Measurements from ENCODE around the gene TRAPPC2L. TPM values are rescaled to one million over a fixed set of nuclear protein-coding genes. Genes with fewer than 3 reads are reported as not detected.
"Not testable (repeated sequence)": the region's sequence is repeated elsewhere in the genome, so short reads cannot be mapped to it uniquely, and the experiment has no call there.

TRAPPC2L gene
- polyA plus RNA-seq, 1 donor from 2014 or later = 86.1 TPM

- Mint-ChIP-seq H3K36me3 (no peaks in the 10 kb centered on the region), H3K9me3 (no peaks in the 10 kb centered on the region), H3K4me1 (peaks cover 0 to 6% (median 4%) of the 10 kb centered on the region in 3 donors), H3K27ac (peak overlapping the region in 1 of 3 donors; percentile 46), H3K4me3 (no peak overlapping the region), H3K27me3 (no peaks in the 10 kb centered on the region)
These were observed 41.7 kb upstream of the TRAPPC2L start for GRCh38 chr16:88815227-88815626.

GRCh38 chr16:88815901-88816589 is 40.9 kb upstream of the TRAPPC2L start:
- Mint-ChIP-seq H3K27me3 (no peaks in the 10 kb centered on the region), H3K4me1 (peaks cover 0 to 6% (median 3%) of the 10 kb centered on the region in 3 donors), H3K4me3 (no peak overlapping the region), H3K27ac (peak overlapping the region in 1 of 3 donors; percentile 32), H3K9me3 (no peaks in the 10 kb centered on the region), H3K36me3 (no peaks in the 10 kb centered on the region)

- Mint-ChIP-seq H3K27me3 (no peaks in the 10 kb centered on the region), H3K9me3 (no peaks in the 10 kb centered on the region), H3K4me1 (peaks cover 0 to 6% (median 2%) of the 10 kb centered on the region in 3 donors), H3K4me3 (peak overlapping the region in 1 of 4 donors; percentile 17), H3K36me3 (no peaks in the 10 kb centered on the region), H3K27ac (peak overlapping the region in 1 of 3 donors; percentile 35)
These were observed 40.0 kb upstream of the TRAPPC2L start for GRCh38 chr16:88816736-88817535.

GRCh38 chr16:88817785-88818574 is 38.9 kb upstream of the TRAPPC2L start:
- H3K9me3 Mint-ChIP-seq = no peaks in the 10 kb centered on the region
- no peak overlapping the region for H3K4me3 Mint-ChIP-seq
- no peaks in the 10 kb centered on the region for H3K27me3 Mint-ChIP-seq
- H3K4me1 Mint-ChIP-seq = peaks cover 0 to 6% (median 0%) of the 10 kb centered on the region in 3 donors
- no peak overlapping the region for H3K27ac Mint-ChIP-seq
- H3K36me3 Mint-ChIP-seq = no peaks in the 10 kb centered on the region

GRCh38 chr16:88818575-88818874 is 38.4 kb upstream of the TRAPPC2L start:
- Mint-ChIP-seq H3K9me3 (no peaks in the 10 kb centered on the region), H3K4me3 (no peak overlapping the region), H3K27me3 (no peaks in the 10 kb centered on the region), H3K4me1 (peaks cover 0 to 6% (median 0%) of the 10 kb centered on the region in 3 donors), H3K27ac (no peak overlapping the region), H3K36me3 (no peaks in the 10 kb centered on the region)

- H3K27ac Mint-ChIP-seq = no peak overlapping the region
- no peak overlapping the region for H3K4me3 Mint-ChIP-seq
- H3K9me3 Mint-ChIP-seq = no peaks in the 10 kb centered on the region
- no peaks in the 10 kb centered on the region for H3K27me3 Mint-ChIP-seq
- no peaks in the 10 kb centered on the region for H3K36me3 Mint-ChIP-seq
- H3K4me1 Mint-ChIP-seq = no peaks in the 10 kb centered on the region
These were observed 37.8 kb upstream of the TRAPPC2L start for GRCh38 chr16:88819126-88819525.

- Mint-ChIP-seq H3K36me3 (no peaks in the 10 kb centered on the region), H3K4me1 (no peaks in the 10 kb centered on the region), H3K4me3 (no peak overlapping the region), H3K9me3 (no peaks in the 10 kb centered on the region), H3K27me3 (no peaks in the 10 kb centered on the region), H3K27ac (no peak overlapping the region)
These were observed 36.4 kb upstream of the TRAPPC2L start for GRCh38 chr16:88820385-88821025.

- Mint-ChIP-seq H3K27ac (no peak overlapping the region), H3K36me3 (no peaks in the 10 kb centered on the region), H3K9me3 (no peaks in the 10 kb centered on the region), H3K4me3 (no peak overlapping the region), H3K27me3 (no peaks in the 10 kb centered on the region), H3K4me1 (no peaks in the 10 kb centered on the region)
These were observed 35.6 kb upstream of the TRAPPC2L start for GRCh38 chr16:88821168-88821850.

GRCh38 chr16:88822281-88823040 is 34.5 kb upstream of the TRAPPC2L start:
- Mint-ChIP-seq H3K9me3 (no peaks in the 10 kb centered on the region), H3K27ac (peak overlapping the region in 1 of 3 donors; percentile 76), H3K4me3 (no peak overlapping the region), H3K36me3 (no peaks in the 10 kb centered on the region), H3K4me1 (no peaks in the 10 kb centered on the region), H3K27me3 (no peaks in the 10 kb centered on the region)

- H3K9me3 Mint-ChIP-seq, H3K27me3 Mint-ChIP-seq, H3K4me1 Mint-ChIP-seq, H3K4me3 Mint-ChIP-seq, H3K36me3 Mint-ChIP-seq, H3K27ac Mint-ChIP-seq: not testable (repeated sequence)
These were observed 33.3 kb upstream of the TRAPPC2L start for GRCh38 chr16:88823646-88824045.

GRCh38 chr16:88824256-88825077 is 32.5 kb upstream of the TRAPPC2L start:
- Mint-ChIP-seq H3K36me3 (no peaks in the 10 kb centered on the region), H3K27me3 (no peaks in the 10 kb centered on the region), H3K4me3 (no peak overlapping the region), H3K4me1 (no peaks in the 10 kb centered on the region), H3K27ac (no peak overlapping the region), H3K9me3 (no peaks in the 10 kb centered on the region)

- H3K4me3 Mint-ChIP-seq = no peak overlapping the region
- H3K36me3 Mint-ChIP-seq = no peaks in the 10 kb centered on the region
- no peak overlapping the region for H3K27ac Mint-ChIP-seq
- no peaks in the 10 kb centered on the region for H3K4me1 Mint-ChIP-seq
- no peaks in the 10 kb centered on the region for H3K27me3 Mint-ChIP-seq
- H3K9me3 Mint-ChIP-seq = no peaks in the 10 kb centered on the region
These were observed 31.8 kb upstream of the TRAPPC2L start for GRCh38 chr16:88825146-88825545.

- no peaks in the 10 kb centered on the region for H3K9me3 Mint-ChIP-seq
These were observed 30.7 kb upstream of the TRAPPC2L start for GRCh38 chr16:88826070-88826840.

More at GRCh38 chr16:88826070-88826840, 30.7 kb upstream of the TRAPPC2L start:
- no peaks in the 10 kb centered on the region for H3K36me3 Mint-ChIP-seq
- H3K27me3 Mint-ChIP-seq = no peaks in the 10 kb centered on the region
- H3K4me3 Mint-ChIP-seq = no peak overlapping the region
- no peaks in the 10 kb centered on the region for H3K4me1 Mint-ChIP-seq
- no peak overlapping the region for H3K27ac Mint-ChIP-seq
